Measurements from ENCODE around the gene PRXL2C.

DNA sequence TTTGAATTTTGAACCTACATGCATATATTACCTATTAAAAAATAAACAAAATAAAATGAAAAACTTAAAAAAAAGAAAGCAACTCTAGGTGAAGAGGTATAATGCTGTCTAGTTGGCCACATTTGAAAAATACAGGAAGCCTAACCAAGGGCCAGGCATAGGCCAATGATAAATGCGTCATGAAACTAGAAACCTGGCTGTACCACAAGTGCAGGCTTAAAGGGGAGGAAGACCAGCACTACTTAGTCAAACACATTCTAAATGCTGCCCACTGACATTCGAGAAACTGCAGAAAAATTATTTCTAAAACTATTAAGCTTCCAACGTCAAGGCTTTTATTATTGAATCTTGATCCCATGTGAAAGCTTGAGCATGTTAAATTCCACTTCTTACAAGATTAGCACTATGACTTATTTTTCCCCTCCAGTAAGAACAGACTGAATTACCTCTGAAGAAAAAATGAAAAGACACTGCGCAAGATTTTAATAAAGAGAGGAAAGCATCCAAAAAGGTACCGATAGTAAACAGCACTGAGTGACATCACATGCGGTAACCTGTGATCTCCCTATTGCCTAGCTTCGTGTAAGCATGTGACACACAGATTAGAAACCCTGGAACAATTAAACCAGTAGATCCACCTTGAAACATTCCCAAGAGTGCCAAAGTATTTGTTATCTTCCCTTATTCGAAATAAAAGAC, 51.7 kb downstream of the PRXL2C start:
- TF ChIP-seq, protein P1, sequence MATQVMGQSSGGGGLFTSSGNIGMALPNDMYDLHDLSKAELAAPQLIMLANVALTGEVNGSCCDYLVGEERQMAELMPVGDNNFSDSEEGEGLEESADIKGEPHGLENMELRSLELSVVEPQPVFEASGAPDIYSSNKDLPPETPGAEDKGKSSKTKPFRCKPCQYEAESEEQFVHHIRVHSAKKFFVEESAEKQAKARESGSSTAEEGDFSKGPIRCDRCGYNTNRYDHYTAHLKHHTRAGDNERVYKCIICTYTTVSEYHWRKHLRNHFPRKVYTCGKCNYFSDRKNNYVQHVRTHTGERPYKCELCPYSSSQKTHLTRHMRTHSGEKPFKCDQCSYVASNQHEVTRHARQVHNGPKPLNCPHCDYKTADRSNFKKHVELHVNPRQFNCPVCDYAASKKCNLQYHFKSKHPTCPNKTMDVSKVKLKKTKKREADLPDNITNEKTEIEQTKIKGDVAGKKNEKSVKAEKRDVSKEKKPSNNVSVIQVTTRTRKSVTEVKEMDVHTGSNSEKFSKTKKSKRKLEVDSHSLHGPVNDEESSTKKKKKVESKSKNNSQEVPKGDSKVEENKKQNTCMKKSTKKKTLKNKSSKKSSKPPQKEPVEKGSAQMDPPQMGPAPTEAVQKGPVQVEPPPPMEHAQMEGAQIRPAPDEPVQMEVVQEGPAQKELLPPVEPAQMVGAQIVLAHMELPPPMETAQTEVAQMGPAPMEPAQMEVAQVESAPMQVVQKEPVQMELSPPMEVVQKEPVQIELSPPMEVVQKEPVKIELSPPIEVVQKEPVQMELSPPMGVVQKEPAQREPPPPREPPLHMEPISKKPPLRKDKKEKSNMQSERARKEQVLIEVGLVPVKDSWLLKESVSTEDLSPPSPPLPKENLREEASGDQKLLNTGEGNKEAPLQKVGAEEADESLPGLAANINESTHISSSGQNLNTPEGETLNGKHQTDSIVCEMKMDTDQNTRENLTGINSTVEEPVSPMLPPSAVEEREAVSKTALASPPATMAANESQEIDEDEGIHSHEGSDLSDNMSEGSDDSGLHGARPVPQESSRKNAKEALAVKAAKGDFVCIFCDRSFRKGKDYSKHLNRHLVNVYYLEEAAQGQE (IDR thresholded peaks at IDR 0.05; ENCODE audit: insufficient replicate concordance, low read depth): no peak
- TF ChIP-seq, protein P2, sequence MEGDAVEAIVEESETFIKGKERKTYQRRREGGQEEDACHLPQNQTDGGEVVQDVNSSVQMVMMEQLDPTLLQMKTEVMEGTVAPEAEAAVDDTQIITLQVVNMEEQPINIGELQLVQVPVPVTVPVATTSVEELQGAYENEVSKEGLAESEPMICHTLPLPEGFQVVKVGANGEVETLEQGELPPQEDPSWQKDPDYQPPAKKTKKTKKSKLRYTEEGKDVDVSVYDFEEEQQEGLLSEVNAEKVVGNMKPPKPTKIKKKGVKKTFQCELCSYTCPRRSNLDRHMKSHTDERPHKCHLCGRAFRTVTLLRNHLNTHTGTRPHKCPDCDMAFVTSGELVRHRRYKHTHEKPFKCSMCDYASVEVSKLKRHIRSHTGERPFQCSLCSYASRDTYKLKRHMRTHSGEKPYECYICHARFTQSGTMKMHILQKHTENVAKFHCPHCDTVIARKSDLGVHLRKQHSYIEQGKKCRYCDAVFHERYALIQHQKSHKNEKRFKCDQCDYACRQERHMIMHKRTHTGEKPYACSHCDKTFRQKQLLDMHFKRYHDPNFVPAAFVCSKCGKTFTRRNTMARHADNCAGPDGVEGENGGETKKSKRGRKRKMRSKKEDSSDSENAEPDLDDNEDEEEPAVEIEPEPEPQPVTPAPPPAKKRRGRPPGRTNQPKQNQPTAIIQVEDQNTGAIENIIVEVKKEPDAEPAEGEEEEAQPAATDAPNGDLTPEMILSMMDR (IDR thresholded peaks at IDR 0.05; ENCODE audit: insufficient read depth, low read length): no peak
- TF ChIP-seq POLR2AphosphoS5 (IDR thresholded peaks at IDR 0.05; ENCODE audit: low read depth) (no peak), SPI1 (IDR thresholded peaks at IDR 0.05; ENCODE audit: borderline replicate concordance, low read depth) (no peak), GABPA (IDR thresholded peaks at IDR 0.05; ENCODE audit: low read depth) (no peak)

Data from HL-60 (cell line).